SK-N-SH (cell line): ENCODE results near the gene RAB3IL1. TPM values are rescaled to one million over a fixed set of nuclear protein-coding genes. Genes with fewer than 3 reads are reported as not detected.

Experiments
- CTCF ChIA-PET: fragments of 300-600, 350-600 bp; formaldehyde crosslinking; extraction: SDS; loops from one replicate; lab custom pipeline; 2021; lab: Yijun Ruan, JAX
- POLR2A ChIA-PET: fragments of 350-600 bp; sonication (Branson Sonifier 250); formaldehyde crosslinking; extraction: SDS; loops from one replicate; lab custom pipeline; 2020; ENCODE audit warnings: antibody characterized with exemption, inconsistent platforms; lab: Yijun Ruan, JAX
- DNase-seq: peaks from one replicate; pipeline ENCODE4 v3.0.0; 2012
- H2AFZ ChIP-seq: fragments of 200-600 bp; sonication (generic); 2 replicates; pipeline ENCODE4 v1.8.1; 2016; ENCODE audit warnings: antibody characterized with exemption, mild to moderate bottlenecking, low read depth
- H3F3A ChIP-seq: fragments of 200-600 bp; sonication (generic); replicated peaks from 2 replicates; pipeline ENCODE3; 2016; ENCODE audit warnings: antibody characterized with exemption, mild to moderate bottlenecking; ENCODE audit not compliant: insufficient read depth
- H3K27ac ChIP-seq, 2 experiments: fragments of 200-500 bp in 1 of 2; fragments of 200-600 bp in 1 of 2; sonication (Bioruptor generic) in 1 of 2; sonication (generic), shearing (Covaris generic) in 1 of 2; 2 replicates each; pipeline versions ENCODE4 v1.5.1 to v1.6.1; 2014 to 2016; ENCODE audit warnings: low read depth in 2 of 2, inconsistent platforms in 1 of 2, low read length in 1 of 2, mild to moderate bottlenecking in 1 of 2, mixed read lengths in 1 of 2
- H3K27me3 ChIP-seq: fragments of 200-600 bp; sonication (generic), shearing (Covaris generic); 2 replicates; pipeline ENCODE4 v1.6.1; 2016; ENCODE audit warnings: mixed run types; ENCODE audit not compliant: insufficient read depth
- H3K36me3 ChIP-seq, 2 experiments: fragments of 200-500 bp in 1 of 2; fragments of 200-600 bp in 1 of 2; sonication (Bioruptor generic) in 1 of 2; sonication (generic) in 1 of 2; replicated peaks in 1 of 2; 2 replicates each; pipeline versions ENCODE3 to v1.5.1; 2014 to 2016; ENCODE audit warnings: low read length in 1 of 2, mild to moderate bottlenecking in 1 of 2; ENCODE audit not compliant: insufficient read depth in 2 of 2, control insufficient read depth in 1 of 2
- H3K4me1 ChIP-seq, 2 experiments: fragments of 200-500 bp in 1 of 2; fragments of 200-600 bp in 1 of 2; sonication (Bioruptor generic) in 1 of 2; sonication (generic), shearing (Covaris generic) in 1 of 2; 2 replicates each; pipeline versions ENCODE4 v1.5.1 to v1.6.1; 2014 to 2016; ENCODE audit warnings: low read depth in 1 of 2, low read length in 1 of 2, mixed run types in 1 of 2; ENCODE audit not compliant: insufficient read depth in 2 of 2, control insufficient read depth in 1 of 2
- H3K4me2 ChIP-seq: fragments of 200-600 bp; sonication (generic), shearing (Covaris generic); 2 replicates; pipeline ENCODE4 v1.6.1; 2017; ENCODE audit warnings: mixed run types
- H3K4me3 ChIP-seq, 2 experiments: fragments of 200-500 bp in 1 of 2; fragments of 200-600 bp in 1 of 2; sonication (Bioruptor generic) in 1 of 2; sonication (generic), shearing (Covaris generic) in 1 of 2; 2 replicates each; pipeline versions ENCODE4 v1.5.1 to v1.8.1; 2014 to 2016; ENCODE audit warnings: low read depth in 2 of 2, inconsistent platforms in 1 of 2, low read length in 1 of 2, mild to moderate bottlenecking in 1 of 2, mixed read lengths in 1 of 2, moderate library complexity in 1 of 2
- H3K79me2 ChIP-seq: fragments of 200-600 bp; sonication (generic); 2 replicates; pipeline ENCODE4 v1.8.1; 2017; ENCODE audit warnings: mild to moderate bottlenecking; ENCODE audit not compliant: insufficient read depth
- H3K9ac ChIP-seq: fragments of 200-600 bp; sonication (generic); 2 replicates; pipeline ENCODE4 v1.6.1; 2017; ENCODE audit warnings: mixed run types
- H3K9me2 ChIP-seq: fragments of 200-600 bp; sonication (generic); 2 replicates; pipeline ENCODE4 v1.6.1; 2017; ENCODE audit warnings: mixed run types
- H3K9me3 ChIP-seq: fragments of 200-600 bp; sonication (generic); 2 replicates; pipeline ENCODE4 v1.6.1; 2017; ENCODE audit warnings: mixed run types, mild to moderate bottlenecking, moderate library complexity
- H4K20me1 ChIP-seq: fragments of 200-600 bp; sonication (generic); 2 replicates; pipeline ENCODE4 v1.6.1; 2017; ENCODE audit warnings: mild to moderate bottlenecking, mixed run types; ENCODE audit not compliant: insufficient read depth
- CTCF ChIP-seq: fragments of 200-600 bp; sonication (generic); IDR thresholded peaks from 2 replicates; pipeline ENCODE4 v1.6.1; 2017; ENCODE audit warnings: antibody characterized with exemption, mild to moderate bottlenecking, moderate library complexity
- MAX ChIP-seq: IDR thresholded peaks from 2 replicates; pipeline ENCODE4 v1.4.0; 2012; ENCODE audit warnings: low read depth
- MXI1 ChIP-seq: IDR thresholded peaks from 2 replicates; pipeline ENCODE4 v1.6.1; 2012; ENCODE audit warnings: mild to moderate bottlenecking, low read depth, low read length, improper control_type of control experiment
- NFIC ChIP-seq: IDR thresholded peaks from 2 replicates; pipeline ENCODE4 v1.4.0; 2012; ENCODE audit warnings: borderline replicate concordance
- NRF1 ChIP-seq: IDR thresholded peaks from 2 replicates; pipeline ENCODE4 v1.6.1; 2012; ENCODE audit warnings: low read depth, mild to moderate bottlenecking, low read length
- POLR2AphosphoS5 ChIP-seq: IDR thresholded peaks from 2 replicates; pipeline ENCODE4 v1.6.1; 2012; ENCODE audit warnings: low read depth, low read length
- RAD21 ChIP-seq: IDR thresholded peaks from 2 replicates; pipeline ENCODE4 v1.6.1; 2012; ENCODE audit warnings: mild to moderate bottlenecking, low read length
- REST ChIP-seq: IDR thresholded peaks from 2 replicates; pipeline ENCODE4 v1.6.1; 2012; ENCODE audit warnings: mild to moderate bottlenecking, low read depth, low read length, moderate library complexity
- SMC3 ChIP-seq: IDR thresholded peaks from 2 replicates; pipeline ENCODE4 v1.6.1; 2012; ENCODE audit warnings: low read depth, low read length, improper control_type of control experiment
- ZBTB33 ChIP-seq: IDR thresholded peaks from 2 replicates; pipeline ENCODE4 v1.4.0; 2012; ENCODE audit warnings: low read depth, borderline replicate concordance
- WGBS: methylation state at CpG from one replicate; pipeline ENCODE4 v1.1.6; 2017; ENCODE audit warnings: low lambda C conversion rate; 5-methylcytosine and 5-hydroxymethylcytosine counted together
- polyA plus RNA-seq, 3 experiments: library from polyadenylated mRNA; depleted of rRNA; stranded (reverse); fragments of >200 nt; gene quantifications; 2 replicates each; pipeline ENCODE4 v1.2.3, GENCODE V29; 2012

RAB3IL1 gene
- polyA plus RNA-seq, 1 of the 3 experiments (the other 2 are of a cell fraction), result 10.2 TPM

- TF ChIP-seq ZBTB33, result no peak
- TF ChIP-seq REST, result no peak
- TF ChIP-seq NFIC, result no peak
- TF ChIP-seq, all 33 proteins: peak for 0
Observed at GRCh38 chr11:61900251-61900650, 17.1 kb downstream of the RAB3IL1 start (continued).

DNA sequence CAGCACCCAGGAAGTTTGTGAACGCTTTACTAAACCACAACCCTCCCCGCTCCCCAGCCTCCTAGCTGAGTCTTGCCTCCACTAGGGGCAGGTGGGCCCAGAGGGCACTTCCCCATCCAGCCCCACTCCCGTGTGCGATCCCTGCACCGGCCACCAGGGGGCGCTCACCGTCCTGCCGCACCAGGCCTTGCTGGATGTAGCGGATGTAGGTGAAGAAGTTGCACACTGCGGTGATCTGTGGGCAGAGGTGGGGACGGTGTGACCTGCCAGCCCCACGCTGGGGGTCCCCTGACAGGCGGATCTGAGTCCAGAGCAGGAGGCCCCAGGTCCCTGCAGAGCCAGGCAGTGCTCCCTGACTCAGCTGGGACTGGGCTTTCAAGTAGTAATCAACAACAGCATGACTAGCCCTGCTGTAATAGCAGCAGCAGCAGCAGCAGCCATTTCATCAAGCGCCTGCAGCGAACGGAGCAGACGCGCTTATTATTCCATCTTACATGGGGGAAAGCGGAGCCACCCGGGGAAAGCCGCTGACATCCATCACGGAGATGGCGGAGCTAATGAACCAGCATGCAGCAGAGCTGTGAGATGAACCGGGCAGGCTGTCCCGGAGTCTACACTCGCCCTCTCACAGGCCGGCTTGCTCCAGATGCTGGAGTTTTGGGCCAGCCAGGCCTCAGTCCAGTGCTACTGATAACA, 18.1 kb downstream of the RAB3IL1 start:
- no peak overlapping the region for H3K9ac ChIP-seq
- TF ChIP-seq NRF1, result 0 out of 2 replicates have a peak, but pooled peaks have one; percentile 25
- peak; percentile 99 for TF ChIP-seq SMC3
- TF ChIP-seq RAD21, result peak; percentile 89
- TF ChIP-seq MAX, result no peak
- TF ChIP-seq MXI1, result 0 out of 2 replicates have a peak, but pooled peaks have one; percentile 17
- TF ChIP-seq CTCF, result peak; percentile 98
- TF ChIP-seq POLR2AphosphoS5, result no peak
- 62% methylated on average over 12 of the region's 27 CpGs for WGBS
- no peaks in the 10 kb centered on the region for H4K20me1 ChIP-seq
- H3K4me2 ChIP-seq, result no peak overlapping the region
- no peaks in the 10 kb centered on the region for H3K27me3 ChIP-seq
- ChIA-PET POLR2A (interaction anchor here (0.9 to 3.2 kb wide), 7 partner anchors 48 to 209 kb away, joined by 3 to 11 read pairs (median 3); partner anchors contain the start of gene FTH1), CTCF (interaction anchor here (0.6 to 12.1 kb wide), 60 partner anchors 9 to 478 kb away, joined by 3 to 543 read pairs (median 6); partner anchors contain the start of genes BEST1, FTH1, INCENP and RAB3IL1)
- peak; percentile 97 for DNase-seq
- no peak overlapping the region for H3K27ac ChIP-seq
- H2AFZ ChIP-seq, result no peak overlapping the region
- H3F3A ChIP-seq, result peaks cover 4% of the 10 kb centered on the region
- no peaks in the 10 kb centered on the region for H3K9me2 ChIP-seq
- H3K79me2 ChIP-seq, result no peaks in the 10 kb centered on the region
- H3K4me3 ChIP-seq, result peak overlapping the region in 1 of 2 experiments; percentile 44; a peak in 1 of 4 replicates
- no peaks in the 10 kb centered on the region for H3K9me3 ChIP-seq
- peaks cover 0 to 2% of the 10 kb centered on the region in 2 experiments for H3K36me3 ChIP-seq
- H3K4me1 ChIP-seq, result no peaks in the 10 kb centered on the region
